Stimulated activated CD8-positive, alpha-beta memory T cell treated with anti-CD3 and anti-CD28 coated beads, Interleukin-12 subunit alpha, Interleukin-12 subunit beta, amount 100 ng/mL, for 4 hours (primary cell): ENCODE results near the gene ATRIP.
"Not testable (repeated sequence)": the region's sequence is repeated elsewhere in the genome, so short reads cannot be mapped to it uniquely, and the experiment has no call there.

Experiments used
- DNase-seq: peaks from one replicate; pipeline ENCODE4 v3.0.0-alpha.2; 2020; ENCODE audit warnings: low read depth

ATRIP gene

GRCh38 chr3:48469046-48469915 lies 22.7 kb downstream of the ATRIP start:
- DNase-seq, result no peak

DNA sequence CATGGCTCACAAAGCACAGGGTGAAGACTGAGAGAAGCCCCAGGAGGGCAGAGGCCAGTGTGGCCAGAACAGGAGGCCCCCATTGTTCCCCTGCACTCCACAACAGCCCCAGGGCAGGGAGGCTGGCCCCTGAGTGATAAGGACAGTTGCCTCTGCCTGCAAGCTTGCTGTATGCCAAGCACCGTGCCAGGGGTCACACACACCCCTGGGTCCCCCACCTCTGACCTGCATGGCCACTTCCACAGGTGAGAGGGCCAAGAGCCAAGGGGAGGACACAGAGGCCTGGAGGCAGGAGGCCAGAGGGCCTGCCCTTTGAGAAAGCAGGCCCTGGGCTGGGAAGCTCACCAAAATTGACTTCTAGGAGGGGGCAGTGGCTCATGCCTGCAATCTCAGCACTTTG lies 23.7 kb downstream of the ATRIP start:
- no peak for DNase-seq

DNA sequence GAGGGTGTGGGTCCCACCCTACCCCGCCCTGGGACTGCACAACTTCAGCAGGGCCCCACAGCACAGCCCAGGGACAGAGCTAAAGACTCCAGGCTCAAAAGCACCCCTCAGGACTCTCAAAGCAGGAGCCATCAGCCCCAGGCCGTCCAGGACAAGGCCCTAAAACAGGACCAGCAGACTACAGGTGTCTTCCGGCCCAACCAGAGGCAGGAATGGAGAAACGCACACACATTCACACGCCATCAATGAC lies 26.1 kb downstream of the ATRIP start:
- DNase-seq, result no peak

DNA sequence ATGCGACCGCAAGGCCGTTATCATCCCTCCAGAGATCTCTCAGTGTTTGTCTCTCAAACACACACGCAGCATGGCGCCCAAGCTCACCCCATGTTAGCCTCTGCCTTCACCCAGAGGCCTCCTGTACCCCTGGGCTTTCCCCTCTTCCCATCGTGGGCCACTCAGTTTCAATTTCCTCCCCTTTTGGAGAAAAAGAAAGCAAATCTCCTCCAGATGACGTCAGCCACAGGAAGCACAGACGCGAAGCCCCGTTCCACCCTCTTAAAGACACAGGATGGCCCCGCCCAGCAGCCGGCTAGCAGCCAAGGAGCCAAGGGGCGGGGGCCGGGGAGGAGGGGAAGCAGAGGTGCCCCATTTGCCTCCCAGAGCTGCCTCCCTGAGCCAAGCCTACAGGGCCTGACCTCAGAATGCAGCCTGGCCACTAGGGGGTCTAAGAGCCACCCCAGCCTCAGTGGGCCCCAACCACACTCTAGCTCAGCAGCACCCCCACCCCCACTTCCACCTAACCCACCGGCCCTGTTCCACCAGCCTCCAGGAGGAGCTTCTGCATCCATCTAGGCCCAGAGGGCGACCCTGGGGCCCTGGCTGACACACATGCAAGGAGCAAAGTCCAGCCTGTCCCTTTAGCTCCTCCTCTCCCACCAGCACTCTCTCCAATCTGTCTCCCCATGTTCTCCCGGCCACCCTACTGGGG lies 26.5 kb downstream of the ATRIP start:
- peak; percentile 81 for DNase-seq

GRCh38 chr3:48473617-48473952 lies 27.0 kb downstream of the ATRIP start:
- DNase-seq, result no peak

GRCh38 chr3:48474031-48474430 lies 27.5 kb downstream of the ATRIP start:
- not testable (repeated sequence) for DNase-seq

DNA sequence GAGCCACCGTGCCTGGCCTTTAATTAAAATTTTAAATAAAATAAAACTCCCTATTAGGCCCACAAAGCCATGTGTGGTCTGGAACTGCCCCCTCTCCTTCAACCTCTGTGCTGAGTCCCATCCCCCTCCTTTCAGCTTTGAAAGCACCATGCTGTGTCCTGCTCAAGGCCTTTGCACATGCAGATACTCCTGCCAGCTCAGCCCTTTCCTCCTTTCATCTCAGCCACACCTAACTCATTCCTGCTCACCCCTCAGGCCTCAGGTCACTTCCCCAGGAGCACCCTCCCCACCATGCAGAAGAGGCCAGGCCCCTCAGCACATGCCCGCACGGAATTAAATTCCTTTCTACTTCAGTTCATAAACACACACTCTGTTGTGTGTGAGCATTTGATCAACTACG lies 28.1 kb downstream of the ATRIP start:
- no peak for DNase-seq

DNA sequence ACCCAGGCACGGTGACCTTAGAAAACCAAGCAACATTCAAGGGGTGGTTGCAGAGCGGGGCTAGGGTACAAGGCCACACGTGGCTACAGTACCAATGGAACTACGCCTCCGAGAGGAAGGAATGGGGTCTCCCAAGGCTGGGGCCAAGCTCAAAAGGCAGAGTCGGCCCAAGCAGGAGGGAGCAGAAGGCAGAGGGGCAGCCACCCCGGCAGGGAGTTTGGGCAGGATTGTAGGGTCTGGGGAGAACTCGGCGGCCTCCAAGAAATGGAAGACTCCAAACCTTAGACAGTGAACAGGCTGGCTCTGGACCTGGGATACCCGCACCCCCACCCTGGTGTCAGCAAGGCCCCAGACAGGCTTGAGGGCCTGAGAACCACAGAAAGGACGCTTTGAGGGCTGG lies 28.7 kb downstream of the ATRIP start:
- no peak for DNase-seq

GRCh38 chr3:48476426-48477053 lies 30.0 kb downstream of the ATRIP start:
- no peak for DNase-seq

- no peak for DNase-seq
These were observed 31.5 kb downstream of the ATRIP start for GRCh38 chr3:48477959-48478520.

DNA sequence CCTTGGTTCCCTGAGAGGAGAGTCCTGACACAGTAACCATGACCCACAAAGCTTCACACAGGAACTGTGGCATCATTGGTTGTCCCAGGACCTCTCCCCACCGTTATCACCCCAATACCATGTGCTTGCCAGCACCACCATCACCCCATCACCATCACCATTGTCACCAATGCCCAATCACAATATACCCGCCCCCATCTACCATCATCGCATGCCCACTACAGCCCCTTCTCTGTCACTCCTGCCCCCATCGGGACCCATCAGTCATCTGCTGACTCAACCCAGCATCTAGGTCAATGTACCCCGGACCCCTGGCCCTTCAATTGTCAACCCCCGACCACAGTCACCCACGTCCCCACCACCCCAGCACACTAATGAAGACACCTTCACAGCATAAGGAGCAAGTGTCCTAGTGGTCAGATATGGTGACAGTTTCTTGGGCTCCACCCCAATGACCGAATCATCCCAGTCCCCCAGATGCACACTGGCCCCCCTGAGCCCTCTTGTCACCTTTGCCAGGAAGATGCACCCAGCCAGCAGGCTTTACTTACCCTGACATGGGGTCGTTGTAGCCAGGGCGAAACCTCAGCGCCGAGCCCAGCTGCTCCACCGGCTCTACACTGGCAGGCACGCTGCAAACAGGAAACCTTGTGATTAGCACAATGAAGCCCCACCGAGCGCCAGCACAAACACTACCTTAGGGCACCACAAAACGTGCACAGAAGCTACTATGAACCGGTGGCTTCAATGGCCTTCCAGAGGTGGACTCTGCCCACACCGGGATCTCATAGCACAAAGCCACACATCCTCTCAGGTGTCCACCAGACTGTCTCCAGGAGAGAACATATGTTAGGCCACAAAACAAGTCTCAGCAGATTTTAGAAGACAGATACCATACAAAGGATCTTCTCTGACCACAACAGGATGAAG lies 32.4 kb downstream of the ATRIP start:
- DNase-seq, result no peak

GRCh38 chr3:48480891-48481290 lies 34.4 kb downstream of the ATRIP start:
- DNase-seq, result not testable (repeated sequence)

DNA sequence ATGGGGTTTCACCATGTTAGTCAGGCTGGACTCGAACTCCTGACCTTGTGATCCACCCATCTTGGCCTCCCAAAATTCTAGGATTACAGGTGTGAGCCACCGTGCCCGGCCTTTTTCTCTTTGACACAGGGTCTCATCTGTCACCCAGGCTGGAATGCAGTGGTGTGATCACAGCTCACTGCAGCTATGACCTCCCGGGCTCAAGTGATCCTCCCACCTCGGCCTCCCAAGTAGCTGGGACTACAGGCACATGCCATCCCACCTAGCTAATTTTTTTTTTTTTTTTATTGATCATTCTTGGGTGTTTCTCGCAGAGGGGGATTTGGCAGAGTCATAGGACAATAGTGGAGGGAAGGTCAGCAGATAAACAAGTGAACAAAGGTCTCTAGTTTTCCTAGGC lies 36.3 kb downstream of the ATRIP start:
- not testable (repeated sequence) for DNase-seq

GRCh38 chr3:48486952-48487351 lies 40.4 kb downstream of the ATRIP start:
- DNase-seq, result no peak

GRCh38 chr3:48492461-48493202 lies 46.1 kb downstream of the ATRIP start:
- DNase-seq, result no peak

GRCh38 chr3:48493203-48493501 lies 46.6 kb downstream of the ATRIP start:
- no peak for DNase-seq

DNA sequence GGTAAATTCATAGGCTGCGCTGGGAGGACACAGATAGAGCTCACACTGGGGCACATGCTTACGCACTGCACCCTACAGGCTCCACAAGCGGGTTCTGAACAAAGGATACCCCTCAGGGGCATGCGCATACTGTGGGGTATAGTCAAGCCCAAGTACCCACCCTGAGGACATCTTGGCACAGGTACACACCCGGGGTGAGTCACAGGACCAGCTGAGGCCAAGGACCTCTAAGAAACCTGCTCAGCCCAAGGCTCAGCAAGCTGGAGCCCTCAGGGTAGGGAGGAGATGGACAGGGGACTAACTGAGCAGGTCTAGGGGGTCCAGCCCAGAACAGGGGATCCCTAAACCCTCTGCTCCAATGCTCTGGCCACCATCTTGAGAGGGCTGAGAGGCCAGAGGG lies 54.1 kb downstream of the ATRIP start:
- DNase-seq, result no peak

- no peak for DNase-seq
These were observed 54.7 kb downstream of the ATRIP start for GRCh38 chr3:48501196-48501595.

DNA sequence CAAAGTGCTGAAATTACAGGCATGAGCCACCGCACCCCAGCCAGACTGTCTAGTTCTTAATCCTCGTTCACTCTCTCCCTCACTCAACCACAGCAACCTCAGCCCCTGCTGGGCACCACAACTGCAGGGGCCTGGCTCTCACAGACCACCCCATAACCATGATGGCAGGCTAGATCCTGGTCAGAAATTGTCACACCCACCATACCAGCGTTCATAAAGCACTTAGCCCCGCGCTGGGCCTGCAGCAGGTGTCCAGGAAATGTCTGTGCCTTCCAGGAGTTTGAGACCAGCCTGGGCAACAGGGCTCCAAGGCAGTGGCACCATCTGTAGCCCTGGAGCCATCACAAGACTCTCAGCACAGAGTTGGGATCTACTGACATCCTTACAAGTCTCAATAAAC lies 55.6 kb downstream of the ATRIP start:
- DNase-seq, result no peak

GRCh38 chr3:48502728-48503168 lies 56.2 kb downstream of the ATRIP start:
- DNase-seq, result no peak

DNA sequence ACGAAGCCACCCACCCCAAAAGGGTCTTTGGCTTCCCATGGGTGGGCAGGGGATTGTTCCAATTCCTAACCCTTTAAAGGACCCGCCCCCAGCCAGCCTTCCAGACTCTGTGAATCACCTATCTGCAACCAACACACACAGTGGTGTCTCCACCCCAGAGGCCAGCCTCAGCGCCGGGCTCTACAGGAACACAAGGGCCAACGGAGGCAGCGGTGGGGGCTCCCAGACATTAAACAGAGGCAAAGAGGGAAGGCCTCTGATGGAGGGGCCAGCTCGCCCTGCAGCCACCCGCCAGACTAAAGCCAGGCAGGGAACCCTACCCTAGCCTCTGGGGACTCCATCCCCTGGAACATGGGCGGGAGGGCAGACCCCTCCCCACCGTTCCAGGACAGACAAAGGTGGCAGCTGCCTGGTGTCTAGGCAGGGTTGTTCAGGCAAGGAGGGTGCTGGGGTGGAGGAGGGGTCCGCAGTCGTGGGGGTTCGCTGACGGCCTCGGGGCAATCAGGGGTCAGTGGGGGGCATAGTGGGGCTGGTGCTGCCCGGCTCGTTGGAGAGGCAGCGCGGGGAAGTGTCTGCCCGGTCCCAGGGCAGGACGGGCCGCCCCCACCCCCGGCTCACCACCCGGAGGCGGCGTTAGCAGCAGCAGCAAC lies 57.0 kb downstream of the ATRIP start:
- DNase-seq, result no peak
